NT2/D1 (cell line): ENCODE results near the gene TBC1D30.

Experiments used
- SUZ12 ChIP-seq: IDR thresholded peaks from 2 replicates; pipeline ENCODE4 v1.6.1; 2011; ENCODE audit not compliant: insufficient read length, insufficient read depth; ENCODE audit errors: extremely low read depth
- YY1 ChIP-seq: IDR thresholded peaks from 2 replicates; pipeline ENCODE4 v1.6.1; 2011; ENCODE audit not compliant: insufficient read length, insufficient read depth
- ZNF274 ChIP-seq: IDR thresholded peaks from 2 replicates; pipeline ENCODE4 v1.6.1; 2011; ENCODE audit warnings: mild to moderate bottlenecking, low read depth, low read length

DNA sequence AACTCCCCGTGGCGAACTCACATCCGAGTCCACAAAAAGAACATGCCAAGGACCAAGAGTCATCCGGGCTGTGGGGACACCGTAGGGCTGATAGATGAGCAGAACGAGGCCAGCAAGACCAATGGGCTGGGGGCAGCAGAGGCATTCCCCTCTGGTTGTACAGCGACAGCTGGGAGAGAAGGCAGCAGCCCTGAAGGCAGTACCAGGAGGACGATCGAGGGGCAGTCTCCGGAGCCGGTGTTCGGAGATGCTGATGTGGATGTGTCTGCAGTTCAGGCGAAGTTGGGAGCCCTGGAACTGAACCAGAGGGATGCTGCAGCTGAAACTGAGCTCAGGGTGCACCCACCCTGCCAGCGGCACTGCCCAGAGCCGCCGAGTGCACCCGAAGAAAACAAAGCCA is 50.7 kb downstream of the TBC1D30 start:
- TF ChIP-seq SUZ12 = no peak
- no peak for TF ChIP-seq ZNF274
- TF ChIP-seq YY1 = no peak
